Endothelial cell of umbilical vein (primary cell): ENCODE data around the gene RPP38.

Source experiments
- CTCF ChIP-seq, 2 donors: IDR thresholded peaks; 1 replicate in 1 of 2; 2 replicates in 1 of 2; pipeline ENCODE4 v1.5.1; 2011; ENCODE audit warnings: low read length in 2 of 2, mild to moderate bottlenecking in 2 of 2, moderate library complexity in 2 of 2, control low read depth in 1 of 2, inconsistent platforms in 1 of 2, low read depth in 1 of 2; ENCODE audit not compliant: insufficient read depth in 1 of 2; ENCODE audit errors: extremely low read depth in 1 of 2
- GATA2 ChIP-seq: IDR thresholded peaks from 2 replicates; pipeline ENCODE4 v1.7.0; 2011; ENCODE audit warnings: low read depth, mild to moderate bottlenecking, moderate library complexity, mixed read lengths, low read length; ENCODE audit not compliant: insufficient read length, insufficient read depth
- POLR2AphosphoS5 ChIP-seq: IDR thresholded peaks from 2 replicates; pipeline ENCODE4 v1.6.1; 2012; ENCODE audit warnings: low read depth, mild to moderate bottlenecking, control low read depth, low read length, moderate library complexity; ENCODE audit not compliant: insufficient read depth

- TF ChIP-seq CTCF (IDR thresholded peaks at IDR 0.05; ENCODE audit: extremely low read depth in 1 of 2, insufficient read depth in 1 of 2, low read depth in 1 of 2, low read length in 2 of 2) (no peak), POLR2AphosphoS5 (no peak), GATA2 (no peak)
Observed at GRCh38 chr10:15049533-15049932, 47.6 kb upstream of the RPP38 start.
